GM18520 (cell line): Measurements from ENCODE around the gene CEP152.

ENCODE experiments used
- ATAC-seq: cut with Tn5 transposase; IDR thresholded peaks from one replicate; pipeline ENCODE4 v1.9.1; 2021; ENCODE audit not compliant: unreplicated experiment

CEP152 gene

DNA sequence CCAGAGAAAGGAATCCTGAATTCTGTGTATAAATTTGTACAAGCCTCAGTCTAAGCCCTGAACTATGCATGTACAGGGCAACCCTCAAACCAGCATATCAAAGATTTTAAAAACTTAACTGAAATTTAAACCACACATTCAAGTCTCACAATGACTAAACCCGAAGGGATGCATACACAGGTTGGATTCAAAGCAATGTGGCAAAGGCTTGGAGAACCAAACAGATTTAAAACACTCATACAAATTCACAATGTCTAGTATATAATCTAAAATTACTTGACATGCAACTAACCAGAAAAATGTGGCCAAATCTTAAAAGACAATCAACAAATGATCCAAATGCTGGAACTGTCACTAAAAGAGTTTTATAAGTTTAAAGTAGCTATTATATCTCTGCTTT lies 36.4 kb downstream of the CEP152 start:
- ATAC-seq: no peak

DNA sequence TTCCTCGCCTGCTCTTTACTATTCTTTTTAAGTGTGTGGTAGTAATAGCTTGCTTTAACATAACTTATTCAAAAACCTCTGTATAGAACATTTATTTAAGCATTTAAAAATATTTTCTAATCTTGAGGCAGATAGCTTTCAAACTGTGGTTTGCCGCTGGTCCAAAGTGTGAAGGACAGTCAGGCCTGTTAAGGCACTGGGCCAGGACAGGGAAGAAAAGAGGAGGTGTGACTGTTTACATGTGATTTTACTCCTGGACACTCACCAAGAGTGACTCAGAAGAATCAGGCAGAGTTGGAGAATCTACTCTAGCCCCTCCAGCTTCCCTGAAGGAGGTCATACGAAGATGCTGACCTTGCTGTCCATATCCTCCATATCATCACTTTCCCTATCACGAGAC lies 44.7 kb downstream of the CEP152 start:
- no peak for ATAC-seq

DNA sequence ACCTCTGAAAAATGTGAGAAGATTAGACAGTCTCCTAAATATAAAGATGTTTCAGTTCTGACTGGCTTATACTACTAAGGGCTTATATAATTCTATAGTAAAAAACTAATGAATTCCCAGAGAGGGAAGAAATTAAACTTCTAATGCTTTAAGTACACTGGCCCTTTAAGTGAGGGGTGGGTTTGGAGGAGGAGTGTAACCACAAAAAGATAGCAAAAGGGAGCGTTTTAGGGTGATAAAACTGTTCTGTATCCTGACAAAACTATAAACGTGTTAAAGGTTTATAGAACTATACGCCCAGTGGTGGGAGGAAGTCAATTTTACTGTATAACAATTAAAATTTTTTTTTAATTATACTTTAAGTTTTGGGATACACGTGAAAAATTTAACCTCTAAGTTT lies 45.8 kb downstream of the CEP152 start:
- ATAC-seq: no peak

DNA sequence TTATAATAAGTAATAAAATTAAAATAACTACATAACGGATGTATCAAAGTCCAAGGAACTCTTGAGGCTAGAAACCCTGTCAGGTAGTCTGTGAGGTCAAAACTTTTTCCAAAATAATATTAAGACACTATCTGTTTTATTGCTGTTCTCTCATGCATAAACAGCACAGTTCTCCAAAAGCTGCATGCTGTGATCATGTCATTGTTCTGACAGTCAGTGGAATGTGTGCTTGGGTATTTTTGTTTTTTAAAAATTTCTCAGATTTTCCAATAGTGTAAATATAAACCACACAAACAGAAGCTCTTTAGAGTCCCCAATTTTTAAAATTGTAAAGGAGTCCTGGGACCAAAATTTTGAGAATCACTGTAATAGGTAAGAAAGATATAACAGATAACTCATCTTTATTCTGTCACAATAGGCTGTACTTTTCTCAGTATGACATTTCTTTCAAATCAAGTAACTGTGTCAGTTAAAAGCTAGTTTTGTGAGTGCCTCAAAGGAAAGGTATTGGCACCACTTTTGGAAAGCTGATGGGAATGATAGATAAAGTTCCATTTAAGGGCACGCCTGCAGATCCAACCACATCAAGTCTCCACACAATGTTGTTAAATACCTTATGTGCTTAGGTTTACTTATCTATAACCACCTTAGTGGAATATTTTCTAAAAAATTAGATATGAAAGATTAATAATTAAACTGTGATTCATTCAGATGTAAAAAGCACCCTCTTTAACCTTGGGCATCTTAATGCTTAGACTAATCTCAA lies 49.3 kb downstream of the CEP152 start:
- ATAC-seq: no peak

DNA sequence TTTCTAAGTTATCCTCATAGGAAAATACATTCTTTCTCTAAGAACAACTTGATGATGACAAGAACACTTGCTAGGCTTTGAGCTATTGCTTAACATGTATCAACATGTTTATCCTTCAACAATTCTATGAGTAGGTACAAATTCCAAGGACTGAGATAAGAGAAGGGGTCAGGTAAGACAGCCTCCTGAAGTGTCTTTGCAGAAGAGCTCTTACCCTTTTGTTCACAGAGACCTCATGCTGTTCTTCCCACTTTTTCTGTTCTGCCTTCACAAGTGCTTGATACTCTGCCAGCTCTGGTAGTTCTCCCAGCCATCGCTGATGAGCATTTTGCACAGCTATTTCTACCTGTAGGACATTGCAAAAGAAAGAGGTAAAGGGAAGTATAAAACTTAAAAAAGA lies 50.9 kb downstream of the CEP152 start:
- no peak for ATAC-seq

DNA sequence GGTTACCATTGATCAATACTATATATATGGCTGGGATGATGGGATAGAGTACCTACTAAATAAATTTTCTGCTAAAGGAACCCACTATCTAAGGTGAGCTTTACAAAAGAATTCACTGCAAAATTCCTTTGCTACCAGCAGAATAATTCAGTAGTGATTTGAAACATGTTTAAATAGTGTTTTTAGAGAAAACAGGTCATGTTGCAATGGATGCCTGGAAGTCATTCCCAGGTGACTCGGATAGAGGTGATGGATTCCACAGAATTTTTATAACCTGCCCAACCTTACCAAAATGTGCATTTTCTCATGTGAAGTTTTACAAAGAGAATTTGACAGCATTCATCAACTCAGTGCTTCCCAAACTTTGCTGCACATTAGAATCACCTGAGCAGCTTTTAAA lies 53.2 kb downstream of the CEP152 start:
- ATAC-seq: no peak

DNA sequence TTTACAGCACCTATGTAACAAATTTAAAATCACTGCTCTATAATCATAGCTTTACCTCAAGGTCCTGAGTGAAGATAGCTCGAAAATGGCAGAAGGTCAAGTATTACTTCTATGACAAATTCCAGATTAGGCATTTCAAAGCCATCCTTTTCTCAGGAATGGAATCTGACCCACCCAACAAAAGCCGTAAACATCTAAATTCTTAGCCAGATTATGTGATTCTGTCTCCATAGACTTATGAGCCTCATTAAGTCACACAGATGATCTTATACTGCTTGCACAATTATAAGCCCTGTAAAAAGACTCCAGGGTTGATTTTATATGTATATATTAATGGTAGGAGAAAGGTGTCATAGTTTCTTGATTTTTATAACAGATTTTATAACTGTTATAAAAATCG lies 56.9 kb downstream of the CEP152 start:
- no peak for ATAC-seq

DNA sequence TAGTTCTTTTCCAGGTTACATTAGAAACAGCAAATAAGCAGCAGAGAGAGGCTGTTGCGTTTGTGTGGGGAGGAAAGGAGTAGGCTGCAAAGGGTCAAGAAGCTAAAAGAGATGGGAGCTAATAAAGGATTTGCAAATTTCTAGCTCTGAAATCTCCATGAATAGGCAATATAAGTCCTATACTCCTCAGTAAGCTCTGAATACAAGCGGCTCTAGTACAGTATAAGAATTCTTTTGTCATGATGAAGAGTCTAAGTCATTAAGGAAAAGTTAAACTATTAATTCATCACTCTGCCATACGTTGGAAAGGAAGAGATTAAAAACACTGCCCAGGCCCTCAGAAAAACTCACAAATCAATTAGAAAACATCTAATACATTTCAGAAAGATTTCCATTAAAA lies 59.3 kb downstream of the CEP152 start:
- no peak for ATAC-seq

DNA sequence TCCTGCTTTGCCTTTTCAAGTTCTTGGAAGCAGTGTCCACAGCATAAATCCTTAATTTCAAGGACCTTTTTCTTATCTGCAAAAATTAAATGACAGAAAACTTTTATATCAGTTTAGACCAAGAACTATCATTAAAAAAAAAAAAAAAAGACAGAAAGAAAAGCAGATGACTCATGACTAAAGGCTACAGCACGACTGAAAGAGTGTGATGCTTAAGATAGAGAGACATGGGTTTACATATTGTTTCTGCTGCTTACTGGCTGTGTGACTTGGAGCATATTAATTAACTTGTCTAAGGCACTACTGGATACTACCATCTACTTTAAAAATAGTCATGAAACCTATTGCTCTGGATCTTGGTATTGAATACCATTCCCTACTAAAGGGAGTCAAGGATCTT lies 62.3 kb downstream of the CEP152 start:
- no peak for ATAC-seq

DNA sequence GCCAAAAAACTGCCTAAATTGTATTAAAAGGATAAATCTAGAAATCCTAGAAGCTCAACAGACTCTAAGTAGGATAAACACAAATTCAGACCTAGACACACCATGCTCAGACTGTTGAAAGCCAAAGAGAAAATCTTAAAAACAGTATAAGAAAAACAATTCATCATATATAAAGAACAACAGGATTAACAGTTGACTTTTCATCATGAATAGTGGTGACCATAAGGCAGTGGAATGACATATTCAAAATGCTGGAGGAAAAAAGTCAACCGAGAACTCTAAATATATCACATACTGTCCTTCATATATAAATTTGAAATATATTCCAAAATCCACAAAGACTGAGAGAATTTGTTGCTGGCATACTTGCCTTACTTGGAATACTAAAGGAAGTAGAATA lies 77.3 kb downstream of the CEP152 start:
- no peak for ATAC-seq

DNA sequence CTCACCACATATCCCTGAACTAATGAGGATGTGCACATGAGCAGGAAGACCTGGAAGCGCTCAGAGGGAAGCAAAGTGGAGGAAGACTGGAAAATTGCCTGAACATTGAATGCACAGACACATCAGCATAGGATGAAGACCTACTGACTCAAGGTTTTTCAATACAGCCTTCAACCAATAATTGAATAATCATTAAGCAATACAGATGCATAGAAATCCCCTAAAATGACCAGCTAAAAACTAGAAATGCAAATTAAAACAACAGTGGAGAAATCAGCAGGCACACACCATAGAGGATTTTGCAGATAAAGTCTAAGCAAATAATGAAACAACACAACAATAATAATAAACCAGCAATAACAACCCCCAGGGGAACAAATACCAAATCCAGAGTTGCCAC lies 80.4 kb downstream of the CEP152 start:
- no peak for ATAC-seq

DNA sequence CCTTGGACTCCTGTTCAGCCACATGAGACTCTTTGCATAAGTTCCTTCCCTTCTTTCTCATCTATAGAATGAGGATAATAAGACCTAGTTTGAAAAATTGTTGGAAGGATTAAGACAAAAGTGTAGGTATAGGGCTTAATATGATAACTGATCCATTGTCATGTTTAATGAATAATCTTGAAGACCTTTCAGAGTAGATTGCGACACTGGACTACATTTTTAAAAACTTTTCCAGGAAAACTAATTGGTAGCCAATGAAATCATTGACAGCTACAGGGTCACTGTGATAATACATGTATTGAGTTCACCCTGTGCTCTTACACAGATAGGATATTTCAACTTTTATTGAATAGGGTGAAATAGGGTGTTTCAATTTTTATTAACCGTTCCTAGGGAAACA lies 86.9 kb downstream of the CEP152 start:
- no peak for ATAC-seq

DNA sequence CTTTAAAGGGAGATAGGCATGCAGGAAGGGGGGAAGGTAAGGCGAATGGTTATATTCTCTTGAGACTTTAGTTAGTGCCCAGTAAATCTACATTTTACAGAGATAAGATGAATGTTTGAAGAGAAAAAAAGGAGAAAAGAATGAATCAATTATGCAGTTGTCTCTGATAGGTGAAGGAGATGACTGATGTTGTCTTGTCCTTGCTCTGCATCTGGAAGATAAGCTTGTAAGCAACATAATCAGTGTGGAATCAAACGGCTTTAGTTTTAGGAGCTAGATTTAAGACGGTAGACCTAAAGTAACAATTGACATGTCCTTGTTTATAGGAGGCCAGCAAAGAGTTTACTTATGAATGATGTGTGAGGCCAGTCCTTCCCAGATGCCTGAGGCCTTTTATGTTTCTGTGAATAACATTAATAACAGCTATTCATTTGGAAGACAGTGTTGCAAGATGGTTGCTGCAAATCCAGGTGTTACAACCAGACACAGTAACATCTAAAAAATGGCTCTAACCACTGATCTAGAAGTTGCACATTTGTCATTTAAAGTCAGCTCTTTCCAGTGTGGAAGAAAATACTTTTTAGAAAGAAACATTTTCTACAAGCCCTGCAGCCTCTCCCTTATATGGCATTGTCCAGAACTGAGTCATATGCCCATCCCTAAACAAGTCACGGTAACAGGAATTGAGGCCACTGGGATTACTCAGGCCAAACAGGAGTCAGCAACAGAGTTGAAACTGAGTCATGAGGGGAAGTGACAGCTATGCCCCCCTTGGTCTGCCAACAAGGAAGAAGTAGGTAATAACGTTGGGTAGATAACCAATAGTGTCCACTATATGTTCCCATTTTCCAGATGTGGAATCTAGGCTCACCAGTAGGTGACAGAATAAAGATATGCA lies 87.9 kb downstream of the CEP152 start:
- ATAC-seq: no peak

DNA sequence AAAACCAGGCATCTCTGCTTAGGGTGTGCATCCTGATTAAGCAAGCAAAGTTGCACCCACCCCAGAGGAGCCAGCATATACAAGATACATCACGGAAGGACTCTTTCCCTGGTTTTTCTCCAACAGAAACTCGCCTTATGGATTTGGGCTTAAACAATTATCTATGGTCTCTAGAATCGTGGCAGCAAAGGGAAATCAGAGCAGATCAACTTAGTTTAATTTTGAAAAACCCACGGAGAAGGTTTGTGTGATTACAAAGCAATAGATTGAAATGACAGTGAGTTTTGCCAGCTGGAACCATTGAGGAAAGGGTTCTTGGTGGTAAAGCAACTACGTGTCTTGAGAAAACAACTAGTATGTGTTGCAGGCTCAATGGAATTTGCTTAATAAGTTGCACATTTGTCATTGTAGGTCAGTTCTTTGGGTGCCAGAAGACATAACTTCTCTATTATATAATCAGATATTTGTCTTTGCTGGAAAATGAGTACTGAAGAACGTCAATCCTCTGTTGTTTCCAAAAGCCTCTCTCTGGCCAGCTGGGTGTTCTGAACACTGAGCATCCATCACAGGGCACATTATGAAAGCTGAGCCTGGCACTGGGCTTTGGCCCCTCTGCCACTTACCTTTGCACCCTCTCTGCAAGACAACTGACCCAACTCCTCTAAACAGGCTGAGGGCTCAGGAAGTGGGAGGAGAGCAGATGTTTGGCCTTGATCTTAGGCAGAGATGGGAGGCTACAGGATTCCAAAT lies 89.6 kb downstream of the CEP152 start:
- no peak for ATAC-seq

DNA sequence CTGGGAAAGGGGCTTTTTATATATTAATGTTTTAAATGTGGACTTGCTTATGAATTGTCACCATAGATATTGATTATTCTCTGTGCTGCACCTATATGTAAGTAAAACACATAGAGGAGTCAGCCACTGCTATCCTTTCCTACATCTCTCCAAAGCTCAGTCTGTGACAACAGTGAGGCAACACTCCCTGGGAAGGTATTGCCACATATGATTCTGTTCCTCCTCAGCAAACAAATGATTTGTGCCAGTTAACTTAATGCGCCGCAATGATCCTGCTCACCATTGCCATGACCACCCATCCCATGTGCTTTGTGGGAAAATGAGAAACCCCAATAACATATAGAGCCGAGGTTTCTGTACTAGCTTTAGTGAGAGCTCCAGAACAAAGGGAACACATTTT lies 90.2 kb downstream of the CEP152 start:
- no peak for ATAC-seq

DNA sequence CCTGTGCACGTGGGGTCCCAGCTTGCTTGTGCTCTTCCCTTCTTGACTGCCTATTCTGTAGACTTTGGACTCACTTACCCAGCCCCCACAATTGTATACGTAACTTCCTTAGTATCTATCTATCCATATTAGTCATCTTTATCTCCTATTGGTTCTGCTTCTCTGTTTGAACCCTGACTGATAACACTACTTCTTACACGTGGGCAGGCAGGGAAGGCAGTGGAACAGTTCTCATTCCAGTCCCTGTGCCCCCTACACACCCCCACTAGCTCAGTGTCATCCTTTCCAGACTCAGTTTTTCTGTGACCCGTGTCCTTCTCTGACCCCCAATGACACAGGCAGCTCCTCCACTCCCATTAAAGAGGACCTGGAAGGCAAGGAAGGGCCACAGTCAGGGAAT lies 91.2 kb downstream of the CEP152 start:
- no peak for ATAC-seq

DNA sequence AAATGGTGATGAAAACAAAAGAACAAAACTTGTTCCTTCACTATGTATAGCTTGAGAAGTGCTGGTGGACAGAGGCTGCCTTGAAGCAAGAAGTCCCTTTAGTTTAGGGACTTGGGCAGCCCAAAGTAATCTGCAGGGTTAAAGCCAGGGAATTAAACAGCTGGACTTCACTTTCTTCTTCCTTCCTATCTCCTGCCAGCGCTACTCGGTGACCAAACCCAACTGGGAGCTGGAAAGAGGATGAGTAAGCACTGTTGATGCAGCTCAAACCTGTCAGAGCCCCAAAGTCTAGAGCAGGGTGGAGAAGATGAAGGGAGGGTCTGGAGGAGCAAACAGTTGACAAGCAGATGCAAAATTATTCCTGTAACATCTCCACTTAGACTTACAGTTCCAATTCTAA lies 92.2 kb downstream of the CEP152 start:
- no peak for ATAC-seq

DNA sequence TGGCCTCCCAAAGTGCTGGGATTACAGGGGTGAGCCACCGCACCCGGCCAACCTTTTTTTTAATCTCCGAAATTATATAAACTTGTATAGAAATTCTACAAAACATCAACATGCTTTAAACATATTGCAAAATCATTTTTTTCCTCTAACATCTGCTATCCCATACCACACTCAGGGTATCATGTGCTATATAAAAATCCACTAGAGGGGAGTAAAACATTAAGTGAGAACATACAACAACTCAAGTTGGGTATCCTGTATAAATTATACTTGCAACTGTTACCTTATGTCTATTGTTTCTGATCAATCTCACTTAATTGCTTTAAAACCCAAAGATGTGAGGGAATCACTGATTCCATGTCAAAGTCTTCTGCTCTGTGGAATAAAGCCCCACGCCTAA lies 93.4 kb downstream of the CEP152 start:
- ATAC-seq: no peak

DNA sequence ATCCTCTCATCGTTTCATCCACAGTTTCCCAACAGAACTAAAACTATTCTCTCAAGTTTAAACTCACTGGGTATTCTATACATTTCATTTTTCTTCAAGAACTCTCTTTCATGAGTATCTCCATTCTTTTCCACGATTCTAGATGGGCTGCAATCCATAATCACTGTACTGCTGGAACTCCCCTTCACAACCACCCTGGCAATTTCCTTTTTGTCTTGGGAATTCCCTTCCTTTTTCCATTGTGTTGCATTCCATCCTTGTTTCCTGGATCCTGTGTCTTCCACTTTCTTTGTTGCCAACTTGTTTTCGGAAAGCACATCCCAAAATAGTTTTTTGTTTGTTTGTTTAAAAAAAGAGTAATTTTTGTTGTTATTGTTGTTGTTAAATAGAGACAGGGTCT lies 98.3 kb downstream of the CEP152 start:
- ATAC-seq: no peak

DNA sequence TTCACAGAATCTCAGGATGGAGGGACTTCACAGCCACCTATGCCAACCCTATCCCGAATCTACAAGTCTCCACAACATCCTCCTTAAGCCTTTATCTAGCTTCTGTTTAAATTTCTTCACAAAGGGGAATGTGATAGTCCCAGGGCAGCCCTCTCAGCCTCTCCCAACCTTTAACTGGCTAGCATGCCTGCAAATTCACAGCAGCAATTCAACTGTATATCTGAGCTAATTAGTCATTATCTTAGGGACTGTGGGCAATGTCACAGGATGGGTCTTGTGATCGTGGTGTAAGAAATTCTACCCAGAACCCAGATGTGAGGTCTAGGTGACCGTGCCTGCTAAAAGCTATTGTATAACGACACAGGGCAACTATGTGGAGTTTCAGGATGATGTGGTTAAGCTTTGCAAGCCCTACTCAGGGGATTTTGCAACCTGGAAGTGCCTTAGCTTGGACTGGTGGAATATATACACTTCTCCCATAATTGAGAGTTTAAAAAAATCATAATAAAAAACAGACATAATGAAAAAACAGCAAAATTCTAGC lies 99.8 kb downstream of the CEP152 start:
- no peak for ATAC-seq

DNA sequence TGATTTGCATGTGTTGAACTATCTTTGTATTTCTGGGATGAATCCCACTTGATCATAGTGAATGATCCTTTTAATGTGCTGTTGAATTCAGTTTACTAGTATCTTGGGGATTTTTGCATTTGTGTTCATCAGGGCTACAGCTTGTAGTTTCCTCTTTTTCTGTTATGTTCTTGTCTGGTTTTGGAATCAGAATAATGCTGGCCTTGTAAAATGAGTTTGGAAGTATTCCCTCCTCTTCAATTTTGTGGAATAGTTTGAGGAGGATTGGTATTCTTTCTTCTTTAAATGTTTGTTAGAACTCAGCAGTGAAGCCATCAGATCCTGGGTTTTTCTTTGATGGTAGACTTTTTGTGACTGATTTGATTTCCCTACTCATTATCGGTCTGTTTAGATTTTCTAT lies 102.2 kb downstream of the CEP152 start:
- no peak for ATAC-seq
